Activated CD8-positive, alpha-beta T cell treated with anti-CD3 and anti-CD28 coated beads for 36 hours (primary cell): ENCODE results near the gene ABCA7. TPM values are rescaled to one million over a fixed set of nuclear protein-coding genes. Genes with fewer than 3 reads are reported as not detected.

Experiments used
- ATAC-seq: fragments of 200-7000 bp; cut with Tn5 transposase; one replicate; pipeline ENCODE4 v1.10.0; 2021; ENCODE audit warnings: mild to moderate bottlenecking, moderate library complexity
- CTCF ChIA-PET: fragments of 350-600 bp; sonication (Branson Sonifier 250); formaldehyde crosslinking; loops from one replicate; lab custom pipeline; 2021; ENCODE audit warnings: antibody characterized with exemption; lab: Charles Lee
- POLR2A ChIA-PET: fragments of 350-600 bp; sonication (Branson Sonifier 250); formaldehyde crosslinking; loops from one replicate; lab custom pipeline; 2021; ENCODE audit warnings: antibody characterized with exemption; lab: Charles Lee
- DNase-seq: peaks from one replicate; pipeline ENCODE4 v3.0.0-alpha.2; 2020
- H3K27ac Mint-ChIP-seq: one replicate; pipeline ENCODE4 v1.8.0; 2021; ENCODE audit warnings: mild to moderate bottlenecking, mixed read lengths
- H3K27me3 Mint-ChIP-seq: one replicate; pipeline ENCODE4 v1.8.0; 2021; ENCODE audit warnings: mixed read lengths
- H3K36me3 Mint-ChIP-seq: one replicate; pipeline ENCODE4 v1.8.0; 2021; ENCODE audit warnings: low read depth, mixed read lengths
- H3K4me1 Mint-ChIP-seq: one replicate; pipeline ENCODE4 v1.8.0; 2021; ENCODE audit warnings: low read depth, mixed read lengths
- H3K4me3 Mint-ChIP-seq: one replicate; pipeline ENCODE4 v1.8.0; 2021; ENCODE audit warnings: mild to moderate bottlenecking, moderate library complexity, mixed read lengths
- H3K9me3 Mint-ChIP-seq: one replicate; pipeline ENCODE4 v1.8.0; 2021; ENCODE audit warnings: mixed read lengths
- intact Hi-C: fragments of 100-400 bp; cut with micrococcal nuclease; formaldehyde crosslinking; loops from one replicate; pipeline ENCODE4 v1.10.0; 2022
- total RNA-seq, 2 experiments: library from RNA; stranded (reverse); gene quantifications; one replicate each; pipeline ENCODE4 v1.2.3, GENCODE V29; 2021
- TF ChIP-seq, protein P1 (sequence below): fragments of 200-600 bp; IDR thresholded peaks from one replicate; pipeline ENCODE4 v1.8.0; 2022; ENCODE audit warnings: antibody characterized with exemption, mild to moderate bottlenecking

The ABCA7 gene
- total RNA-seq, 2 experiments from 2014 or later, result 14.0 to 14.6 TPM

DNA sequence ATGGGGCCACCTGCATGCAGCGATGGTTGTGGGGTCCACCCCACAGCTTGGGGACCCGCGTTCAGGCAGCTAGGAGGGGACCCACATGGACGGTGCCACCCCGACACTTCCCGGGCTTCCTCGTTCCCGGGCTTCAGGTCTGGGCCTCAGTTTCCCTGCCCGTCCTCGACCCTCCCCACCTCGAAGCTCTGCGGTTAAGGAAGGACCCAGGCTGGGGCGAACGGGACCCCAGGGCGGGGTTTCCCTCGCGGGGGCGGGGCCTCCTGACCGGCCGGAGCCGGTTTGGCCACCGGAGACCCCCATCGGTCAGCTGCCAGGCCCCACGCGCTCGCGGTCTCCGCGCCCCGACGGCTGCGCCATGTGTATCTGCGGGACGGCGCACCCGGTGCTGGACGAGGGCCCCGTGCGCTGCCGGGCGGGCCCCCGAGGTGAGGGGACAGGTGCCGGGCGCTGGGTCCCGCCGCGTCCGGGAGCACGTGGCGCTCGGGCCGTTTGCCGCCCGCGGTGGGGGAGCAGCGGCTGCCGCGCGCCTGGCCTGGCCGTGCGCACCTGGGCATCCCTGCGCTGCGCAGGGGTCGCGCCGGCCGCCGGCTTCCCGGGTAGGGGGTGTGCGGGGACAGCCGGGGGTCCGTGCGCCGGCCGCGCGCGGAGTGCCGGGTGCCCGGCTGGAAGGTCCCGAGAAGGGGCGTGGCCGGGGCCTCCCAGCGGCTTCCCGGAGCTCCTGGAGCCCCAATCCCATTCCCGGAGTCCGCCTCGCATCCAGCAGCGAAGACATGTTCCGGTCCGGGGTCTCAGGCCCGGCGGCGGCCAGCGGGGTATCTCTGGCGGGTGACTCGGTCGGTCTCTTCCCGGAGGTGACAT lies 31.3 kb downstream of the ABCA7 start:
- TF ChIP-seq, protein P1, sequence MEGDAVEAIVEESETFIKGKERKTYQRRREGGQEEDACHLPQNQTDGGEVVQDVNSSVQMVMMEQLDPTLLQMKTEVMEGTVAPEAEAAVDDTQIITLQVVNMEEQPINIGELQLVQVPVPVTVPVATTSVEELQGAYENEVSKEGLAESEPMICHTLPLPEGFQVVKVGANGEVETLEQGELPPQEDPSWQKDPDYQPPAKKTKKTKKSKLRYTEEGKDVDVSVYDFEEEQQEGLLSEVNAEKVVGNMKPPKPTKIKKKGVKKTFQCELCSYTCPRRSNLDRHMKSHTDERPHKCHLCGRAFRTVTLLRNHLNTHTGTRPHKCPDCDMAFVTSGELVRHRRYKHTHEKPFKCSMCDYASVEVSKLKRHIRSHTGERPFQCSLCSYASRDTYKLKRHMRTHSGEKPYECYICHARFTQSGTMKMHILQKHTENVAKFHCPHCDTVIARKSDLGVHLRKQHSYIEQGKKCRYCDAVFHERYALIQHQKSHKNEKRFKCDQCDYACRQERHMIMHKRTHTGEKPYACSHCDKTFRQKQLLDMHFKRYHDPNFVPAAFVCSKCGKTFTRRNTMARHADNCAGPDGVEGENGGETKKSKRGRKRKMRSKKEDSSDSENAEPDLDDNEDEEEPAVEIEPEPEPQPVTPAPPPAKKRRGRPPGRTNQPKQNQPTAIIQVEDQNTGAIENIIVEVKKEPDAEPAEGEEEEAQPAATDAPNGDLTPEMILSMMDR, result no peak
- CTCF ChIA-PET, result interaction anchor here (1.6 kb wide), 1 partner anchor 41 kb away, joined by 4 read pairs; no protein-coding TSS in a partner anchor
- DNase-seq (no peak), ATAC-seq (no peak)
- POLR2A ChIA-PET, result interaction anchor here (0.8 to 12.2 kb wide), 7 partner anchors 10 to 60 kb away, joined by 3 to 148 read pairs (median 6); partner anchors contain the start of gene CNN2
- H3K27me3 Mint-ChIP-seq, result no peaks in the 10 kb centered on the region
- no peaks in the 10 kb centered on the region for H3K9me3 Mint-ChIP-seq
- peaks cover 49% of the 10 kb centered on the region for H3K4me1 Mint-ChIP-seq
- intact Hi-C loops, result no loop called here
- peak overlapping the region; percentile 84 for H3K27ac Mint-ChIP-seq
- peaks cover 56% of the 10 kb centered on the region for H3K36me3 Mint-ChIP-seq
- H3K4me3 Mint-ChIP-seq, result peak overlapping the region; percentile 71

DNA sequence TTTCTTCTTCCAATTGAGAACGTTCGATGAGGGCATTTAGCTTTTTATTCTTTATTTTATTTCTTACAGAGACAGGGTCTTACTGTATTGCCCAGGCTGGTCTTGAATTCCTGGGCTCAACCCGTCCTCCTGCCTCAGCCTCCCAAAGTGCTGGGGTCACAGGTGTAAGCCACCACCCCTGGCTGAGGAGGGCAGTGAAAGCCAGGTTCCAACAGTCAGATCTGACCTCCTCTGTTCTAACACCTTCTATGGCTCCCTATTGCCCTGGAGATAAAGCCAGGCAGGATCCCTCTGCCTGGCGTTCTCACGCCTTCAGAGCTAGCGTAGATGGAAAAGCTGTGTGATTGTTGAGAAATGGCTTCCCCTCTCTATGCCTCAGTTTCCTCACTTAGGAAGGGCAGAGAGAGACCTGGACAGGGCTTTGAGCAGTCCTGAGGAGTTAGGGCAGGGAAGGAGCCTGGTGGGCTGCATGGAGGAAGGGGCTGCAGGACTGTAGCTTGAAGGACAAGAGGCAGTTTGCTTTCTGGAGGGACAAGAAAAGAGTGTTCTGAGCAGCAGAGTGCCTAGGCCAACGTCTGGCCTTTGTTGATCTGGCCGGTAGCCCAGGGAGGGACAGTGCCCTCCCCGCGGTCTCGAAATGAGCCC lies 32.6 kb downstream of the ABCA7 start:
- CTCF ChIA-PET, result interaction anchor here (1.0 to 1.6 kb wide), 2 partner anchors 172 to 194 kb away, joined by 3 read pairs; no protein-coding TSS in a partner anchor
- peak overlapping the region; percentile 71 for H3K4me3 Mint-ChIP-seq

DNA sequence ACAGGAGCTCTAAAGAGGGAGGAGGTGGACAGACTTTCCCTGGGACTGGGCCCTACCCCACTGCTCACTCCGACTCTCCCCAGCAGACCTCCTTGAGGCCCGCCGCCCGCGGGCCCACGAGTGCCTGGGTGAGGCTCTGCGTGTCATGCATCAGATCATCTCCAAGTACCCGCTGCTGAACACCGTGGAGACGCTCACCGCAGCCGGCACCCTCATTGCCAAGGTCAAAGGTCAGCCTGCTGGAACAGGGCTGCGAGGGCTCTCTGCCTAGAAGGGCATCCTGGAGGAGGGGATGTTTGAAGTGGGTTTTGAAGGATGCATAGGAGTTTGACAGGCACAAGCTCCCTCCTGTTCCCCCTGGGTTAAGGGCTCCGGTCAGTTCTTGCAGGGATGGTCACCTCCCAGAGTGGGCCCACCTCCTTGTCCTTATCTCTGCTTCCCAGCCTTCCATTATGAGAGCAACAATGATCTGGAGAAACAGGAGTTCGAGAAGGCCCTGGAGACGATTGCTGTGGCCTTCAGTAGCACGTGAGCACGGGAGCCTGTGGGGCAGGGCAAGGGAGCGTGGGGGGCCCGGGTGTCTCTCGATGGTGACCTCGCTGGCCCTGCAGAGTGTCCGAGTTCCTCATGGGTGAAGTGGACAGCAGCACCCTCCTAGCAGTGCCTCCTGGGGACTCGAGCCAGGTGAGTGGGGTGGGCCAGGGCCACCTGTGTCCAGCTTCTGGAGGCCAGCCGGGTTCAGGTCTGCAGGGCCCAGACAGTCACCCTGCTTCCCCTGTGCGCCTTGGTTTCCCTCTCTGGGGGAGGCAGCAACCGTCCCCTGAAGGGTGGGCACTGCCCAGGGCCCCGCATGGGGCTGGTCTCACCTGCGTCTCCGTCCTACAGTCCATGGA lies 33.4 kb downstream of the ABCA7 start:
- Mint-ChIP-seq H3K27ac (no peak overlapping the region), H3K4me1 (peaks cover 60% of the 10 kb centered on the region), H3K9me3 (no peaks in the 10 kb centered on the region), H3K4me3 (no peak overlapping the region), H3K36me3 (peaks cover 67% of the 10 kb centered on the region), H3K27me3 (no peaks in the 10 kb centered on the region)
- peak; percentile 47 for DNase-seq
- intact Hi-C loops, result no loop called here
- POLR2A ChIA-PET, result interaction anchor here (0.8 to 12.2 kb wide), 9 partner anchors 7 to 59 kb away, joined by 3 to 148 read pairs (median 4); no protein-coding TSS in a partner anchor
- CTCF ChIA-PET, result interaction anchor here (1.0 to 1.6 kb wide), 3 partner anchors 8 to 193 kb away, joined by 3 to 4 read pairs (median 3); no protein-coding TSS in a partner anchor
- no peak for ATAC-seq
- TF ChIP-seq, protein P1, result no peak

More for the DNA sequence above, 32.6 kb downstream of the ABCA7 start:
- TF ChIP-seq, protein P1, result no peak
- ATAC-seq (no peak), DNase-seq (no peak)
- H3K36me3 Mint-ChIP-seq, result peaks cover 63% of the 10 kb centered on the region
- intact Hi-C loops, result no loop called here
- peak overlapping the region; percentile 84 for H3K27ac Mint-ChIP-seq
- peaks cover 53% of the 10 kb centered on the region for H3K4me1 Mint-ChIP-seq
- POLR2A ChIA-PET, result interaction anchor here (0.8 to 12.2 kb wide), 9 partner anchors 8 to 47 kb away, joined by 3 to 148 read pairs (median 4); partner anchors contain the start of gene CNN2
- no peaks in the 10 kb centered on the region for H3K9me3 Mint-ChIP-seq
- H3K27me3 Mint-ChIP-seq, result no peaks in the 10 kb centered on the region

DNA sequence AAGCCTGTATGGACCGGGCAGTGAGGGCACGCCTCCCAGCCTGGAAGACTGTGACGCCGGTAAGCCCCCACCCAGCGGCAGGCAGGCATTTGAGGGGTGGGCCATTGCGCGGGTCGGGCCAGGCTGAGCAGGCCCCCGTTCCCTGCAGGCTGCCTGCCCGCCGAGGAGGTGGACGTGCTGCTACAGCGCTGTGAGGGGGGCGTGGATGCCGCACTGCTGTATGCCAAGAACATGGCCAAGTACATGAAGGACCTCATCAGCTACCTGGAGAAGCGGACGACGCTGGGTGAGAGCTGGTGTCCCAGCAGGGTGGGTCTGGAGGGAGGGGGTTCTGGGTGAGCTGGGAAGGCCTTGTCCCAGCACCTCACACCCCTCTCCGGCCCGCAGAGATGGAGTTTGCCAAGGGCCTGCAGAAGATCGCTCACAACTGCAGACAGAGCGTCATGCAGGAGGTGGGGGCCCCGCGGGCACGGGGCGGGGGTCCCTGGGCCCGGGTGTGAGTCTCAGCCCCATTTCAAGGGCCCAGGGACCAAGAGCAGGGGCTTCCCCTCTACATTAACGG lies 34.1 kb downstream of the ABCA7 start:
- peaks cover 62% of the 10 kb centered on the region for H3K36me3 Mint-ChIP-seq

More for the DNA sequence above, 34.1 kb downstream of the ABCA7 start:
- ChIA-PET CTCF (interaction anchor here (1.1 to 1.8 kb wide), 4 partner anchors 9 to 192 kb away, joined by 4 to 5 read pairs (median 4); no protein-coding TSS in a partner anchor), POLR2A (interaction anchor here (0.8 to 12.2 kb wide), 4 partner anchors 14 to 58 kb away, joined by 4 to 148 read pairs (median 6); partner anchors contain the start of genes GPX4 and RNU6-2)
- Mint-ChIP-seq H3K9me3 (no peaks in the 10 kb centered on the region), H3K27me3 (no peaks in the 10 kb centered on the region), H3K4me3 (peak overlapping the region; percentile 33), H3K4me1 (peaks cover 58% of the 10 kb centered on the region), H3K27ac (peak overlapping the region; percentile 69)
- intact Hi-C loops, result no loop called here
- TF ChIP-seq, protein P1, result no peak
- DNase-seq (no peak), ATAC-seq (no peak)
